KMS-11 (cell line): ENCODE measurements around the gene NMRK2.
A peak's percentile ranks its signal among the peaks of the same experiment; 100 is the strongest.

Experiments
- H2AFZ ChIP-seq: fragments of 200-600 bp; sonication (generic); 2 replicates; pipeline ENCODE4 v1.6.1; 2016; ENCODE audit warnings: antibody characterized with exemption, mixed run types, low read depth
- H3K27ac ChIP-seq: fragments of 200-600 bp; sonication (generic); 2 replicates; pipeline ENCODE4 v1.6.1; 2016; ENCODE audit warnings: mild to moderate bottlenecking, mixed run types
- H3K27me3 ChIP-seq: fragments of 200-600 bp; sonication (generic); 2 replicates; pipeline ENCODE4 v1.6.1; 2017; ENCODE audit warnings: mild to moderate bottlenecking, low read depth, mixed run types, moderate library complexity; ENCODE audit not compliant: insufficient read depth
- H3K36me3 ChIP-seq: fragments of 200-600 bp; sonication (generic); 2 replicates; pipeline ENCODE4 v1.6.1; 2017; ENCODE audit warnings: mild to moderate bottlenecking, mixed run types; ENCODE audit not compliant: insufficient read depth
- H3K4me1 ChIP-seq: fragments of 200-600 bp; sonication (generic); 2 replicates; pipeline ENCODE4 v1.6.1; 2016; ENCODE audit warnings: mild to moderate bottlenecking, low read depth, mixed run types; ENCODE audit not compliant: poor library complexity, severe bottlenecking
- H3K4me2 ChIP-seq: fragments of 200-600 bp; sonication (generic); 2 replicates; pipeline ENCODE4 v1.7.0; 2016; ENCODE audit warnings: mild to moderate bottlenecking, mixed run types
- H3K4me3 ChIP-seq: fragments of 200-600 bp; sonication (generic); IDR thresholded peaks from 2 replicates; pipeline ENCODE4 v1.6.1; 2017; ENCODE audit warnings: low read depth, low read length, mixed read lengths; ENCODE audit not compliant: insufficient read depth
- H3K79me2 ChIP-seq: fragments of 200-600 bp; sonication (generic); 2 replicates; pipeline ENCODE4 v1.6.1; 2016; ENCODE audit warnings: low read depth, mixed run types; ENCODE audit not compliant: insufficient read depth
- H3K9ac ChIP-seq: fragments of 200-600 bp; sonication (generic); 2 replicates; pipeline ENCODE4 v1.6.1; 2016; ENCODE audit warnings: mild to moderate bottlenecking, mixed run types
- H4K20me1 ChIP-seq: fragments of 200-600 bp; sonication (generic); 2 replicates; pipeline ENCODE4 v1.6.1; 2016; ENCODE audit warnings: mild to moderate bottlenecking, mixed run types; ENCODE audit not compliant: insufficient read depth
- TF ChIP-seq, protein P1 (sequence below): fragments of 200-600 bp; sonication (generic); conservative IDR thresholded peaks from 2 replicates; pipeline ENCODE4 v1.6.1; 2017; ENCODE audit warnings: low read depth, mild to moderate bottlenecking, antibody characterized with exemption, low read length, moderate library complexity, mixed read lengths

Gene NMRK2

DNA sequence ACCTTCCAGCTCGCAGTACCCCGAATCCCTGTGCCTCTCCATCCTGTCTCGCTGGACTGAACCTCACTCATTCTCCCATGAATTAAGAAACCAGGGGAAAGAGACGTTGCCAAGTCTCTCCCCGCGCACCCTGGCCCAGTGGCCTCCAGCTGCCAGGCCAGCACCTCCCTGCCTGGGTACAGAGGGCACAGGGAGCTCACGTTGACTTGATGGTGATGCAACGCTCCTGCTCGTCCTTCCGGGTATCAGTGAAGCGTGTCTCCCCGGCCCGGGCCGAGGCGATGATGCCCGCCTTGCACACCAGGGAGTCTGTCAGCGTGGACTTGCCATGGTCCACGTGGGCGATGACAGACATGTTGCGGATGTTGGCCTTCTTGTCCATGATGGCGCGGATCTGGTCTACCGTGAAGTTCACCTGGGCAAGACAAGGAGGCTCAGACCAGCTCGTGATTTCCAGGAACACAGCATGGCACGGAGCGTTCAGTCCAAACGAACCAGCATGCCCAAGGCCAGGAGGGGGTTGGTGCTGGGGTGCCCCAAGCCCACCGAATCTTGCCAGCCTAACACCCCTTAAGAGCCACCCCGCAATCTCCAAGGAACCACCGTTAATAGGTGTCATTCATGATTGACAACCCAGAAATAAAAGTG, 51.2 kb downstream of the NMRK2 start:
- Histone ChIP-seq H3K27me3 (no peaks in the 10 kb centered on the region), H3K79me2 (peaks cover 60% of the 10 kb centered on the region), H3K4me2 (peak overlapping the region; percentile 94), H3K4me1 (peaks cover 40% of the 10 kb centered on the region), H2AFZ (no peak overlapping the region), H3K4me3 (no peak overlapping the region), H3K9ac (peak overlapping the region; percentile 97), H3K27ac (peak overlapping the region; percentile 94), H4K20me1 (peaks cover 25% of the 10 kb centered on the region), H3K36me3 (peaks cover 44% of the 10 kb centered on the region)
- TF ChIP-seq, protein P1, sequence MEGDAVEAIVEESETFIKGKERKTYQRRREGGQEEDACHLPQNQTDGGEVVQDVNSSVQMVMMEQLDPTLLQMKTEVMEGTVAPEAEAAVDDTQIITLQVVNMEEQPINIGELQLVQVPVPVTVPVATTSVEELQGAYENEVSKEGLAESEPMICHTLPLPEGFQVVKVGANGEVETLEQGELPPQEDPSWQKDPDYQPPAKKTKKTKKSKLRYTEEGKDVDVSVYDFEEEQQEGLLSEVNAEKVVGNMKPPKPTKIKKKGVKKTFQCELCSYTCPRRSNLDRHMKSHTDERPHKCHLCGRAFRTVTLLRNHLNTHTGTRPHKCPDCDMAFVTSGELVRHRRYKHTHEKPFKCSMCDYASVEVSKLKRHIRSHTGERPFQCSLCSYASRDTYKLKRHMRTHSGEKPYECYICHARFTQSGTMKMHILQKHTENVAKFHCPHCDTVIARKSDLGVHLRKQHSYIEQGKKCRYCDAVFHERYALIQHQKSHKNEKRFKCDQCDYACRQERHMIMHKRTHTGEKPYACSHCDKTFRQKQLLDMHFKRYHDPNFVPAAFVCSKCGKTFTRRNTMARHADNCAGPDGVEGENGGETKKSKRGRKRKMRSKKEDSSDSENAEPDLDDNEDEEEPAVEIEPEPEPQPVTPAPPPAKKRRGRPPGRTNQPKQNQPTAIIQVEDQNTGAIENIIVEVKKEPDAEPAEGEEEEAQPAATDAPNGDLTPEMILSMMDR, result no peak

DNA sequence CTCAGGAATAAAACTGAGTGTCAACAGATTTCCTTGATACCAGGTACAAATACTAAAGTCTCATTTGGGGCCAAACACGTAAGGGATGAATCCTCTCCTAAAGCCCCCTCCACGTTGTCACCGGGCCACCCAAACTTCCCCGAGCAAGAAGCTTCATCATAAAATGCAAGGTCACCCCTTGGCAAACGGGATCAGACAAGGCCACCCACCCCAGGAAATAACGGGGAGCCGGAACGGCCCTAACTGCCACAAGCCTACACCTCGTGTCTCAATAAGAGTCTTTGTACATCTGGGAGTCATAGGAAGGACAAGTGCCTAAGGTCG, 51.7 kb downstream of the NMRK2 start:
- H3K36me3 ChIP-seq, result peaks cover 39% of the 10 kb centered on the region
- H3K27me3 ChIP-seq, result no peaks in the 10 kb centered on the region
- peak overlapping the region; percentile 97 for H3K9ac ChIP-seq
- H3K4me1 ChIP-seq, result peaks cover 45% of the 10 kb centered on the region
- H3K27ac ChIP-seq, result peak overlapping the region; percentile 94
- peak overlapping the region; percentile 94 for H3K4me2 ChIP-seq
- H3K79me2 ChIP-seq, result peaks cover 57% of the 10 kb centered on the region
- peaks cover 25% of the 10 kb centered on the region for H4K20me1 ChIP-seq
- no peak overlapping the region for H2AFZ ChIP-seq
- H3K4me3 ChIP-seq, result no peak overlapping the region
- TF ChIP-seq, protein P1, result no peak

DNA sequence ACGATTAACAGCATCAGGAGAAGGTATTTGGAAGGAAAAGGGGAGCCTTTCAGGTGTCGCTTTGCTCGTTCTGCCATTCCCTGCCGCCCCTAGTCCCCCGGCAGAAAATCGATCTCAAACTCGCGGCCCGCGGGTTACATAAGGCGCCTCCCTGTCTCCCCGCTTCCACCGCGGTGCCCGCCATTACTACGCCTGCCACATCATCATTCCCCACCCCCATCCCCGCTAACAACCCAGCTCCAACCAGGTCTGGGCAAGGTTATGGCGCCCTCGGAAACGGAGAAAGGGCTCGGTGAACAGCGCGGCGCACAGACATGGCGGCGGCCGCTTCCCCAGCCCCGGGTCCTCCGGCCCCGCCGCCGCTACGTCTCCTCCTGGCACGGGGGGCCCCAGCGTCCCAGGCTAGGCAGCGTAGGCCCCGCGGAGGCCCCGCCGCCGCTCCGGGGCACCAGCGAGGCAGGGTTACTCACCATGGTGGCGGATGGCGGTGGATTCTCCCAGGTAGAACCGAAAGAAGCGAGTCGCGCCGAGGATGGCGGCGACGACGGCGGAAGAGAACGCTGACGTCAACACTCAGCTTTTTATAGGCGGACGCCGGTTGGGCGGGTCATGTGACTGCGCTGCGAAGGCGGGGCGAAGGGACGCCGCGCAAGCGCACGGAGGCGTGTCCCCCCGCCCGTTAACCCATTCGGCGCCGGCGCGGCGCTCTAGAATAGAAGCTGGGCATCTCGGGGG, 52.2 kb downstream of the NMRK2 start, which contains the start of gene EEF2:
TSS of gene EEF2 (minus strand) at position 556 of the 735 bp plus-strand sequence. CDS start at position 473, 83 bp downstream.
- H3K79me2 ChIP-seq, result peaks cover 56% of the 10 kb centered on the region
- H3K4me1 ChIP-seq, result peaks cover 46% of the 10 kb centered on the region
- H3K4me3 ChIP-seq, result no peak within 1 kb of the TSS
- no peaks in the 10 kb centered on the region for H3K27me3 ChIP-seq
- peak within 1 kb of the TSS; percentile 94 for H3K4me2 ChIP-seq
- H3K36me3 ChIP-seq, result peaks cover 39% of the 10 kb centered on the region
- peaks cover 25% of the 10 kb centered on the region for H4K20me1 ChIP-seq
- peak within 1 kb of the TSS; percentile 97 for H3K9ac ChIP-seq
- H2AFZ ChIP-seq, result peak within 1 kb of the TSS; percentile 80
- TF ChIP-seq, protein P1, result no peak
- peak within 1 kb of the TSS; percentile 94 for H3K27ac ChIP-seq

DNA sequence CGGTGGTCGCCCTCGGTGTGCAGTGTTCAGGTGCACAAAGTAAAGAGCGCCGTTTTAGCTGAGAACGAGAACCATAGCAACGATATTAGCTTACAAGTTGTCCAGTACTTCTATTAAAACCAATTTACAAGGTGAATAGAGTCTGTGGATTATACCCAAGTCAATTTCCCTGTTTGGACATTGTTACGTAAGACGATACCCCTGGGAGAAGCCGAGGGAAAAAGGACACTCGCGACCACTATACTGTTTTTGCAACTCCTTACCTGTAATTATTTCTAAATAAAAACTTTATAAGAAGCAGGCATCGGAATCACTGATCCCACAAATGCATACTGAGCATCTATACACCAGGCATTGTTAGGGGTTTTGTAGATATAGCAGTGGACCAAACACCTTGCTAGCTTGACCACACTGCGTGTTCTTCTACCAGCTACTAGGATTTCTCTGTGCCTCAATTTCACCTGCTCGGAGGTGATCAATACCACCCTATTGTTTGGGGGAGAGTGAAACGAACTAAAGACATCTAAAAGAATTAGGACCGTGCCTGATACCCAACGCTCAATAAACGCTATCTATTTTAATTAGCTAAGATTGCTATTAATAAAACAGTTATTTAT, 52.9 kb downstream of the NMRK2 start:
- Histone ChIP-seq H3K4me1 (peaks cover 46% of the 10 kb centered on the region), H4K20me1 (peaks cover 18% of the 10 kb centered on the region; the same call in 1 of the 2 replicates), H3K27ac (peak overlapping the region; percentile 62), H2AFZ (peak overlapping the region; percentile 80), H3K4me2 (peak overlapping the region; percentile 79), H3K4me3 (no peak overlapping the region), H3K27me3 (no peaks in the 10 kb centered on the region), H3K9ac (peak overlapping the region; percentile 28; the same call in 1 of the 2 replicates), H3K36me3 (peaks cover 34% of the 10 kb centered on the region), H3K79me2 (peaks cover 49% of the 10 kb centered on the region)
- TF ChIP-seq, protein P1, result no peak
